Activated naive CD4-positive, alpha-beta T cell treated with anti-CD3 and anti-CD28 coated beads, Interleukin-2, amount 50 U/mL, for 72 hours (primary cell): ENCODE results near the gene FRMD4A. TPM values are rescaled to one million over a fixed set of nuclear protein-coding genes. Genes with fewer than 3 reads are reported as not detected.

Experiments
- ATAC-seq, 2 donors: fragments of 150-1000 bp; cut with Tn5 transposase; 2 replicates each; pipeline ENCODE4 v1.10.0; 2021; ENCODE audit warnings: mild to moderate bottlenecking in 2 of 2, moderate library complexity in 2 of 2
- DNase-seq, 2 donors: peaks; one replicate each; pipeline ENCODE4 v3.0.0; 2021 to 2022; ENCODE audit warnings: low spot score in 2 of 2
- H3K27ac Mint-ChIP-seq, 2 donors: one replicate each; pipeline ENCODE4 v1.8.0; 2022; ENCODE audit warnings: mild to moderate bottlenecking in 2 of 2, mixed read lengths in 2 of 2
- H3K36me3 Mint-ChIP-seq, 2 donors: one replicate each; pipeline ENCODE4 v1.8.0; 2022; ENCODE audit warnings: mixed read lengths in 2 of 2
- H3K9me3 Mint-ChIP-seq, 2 donors: one replicate each; pipeline ENCODE4 v1.8.0; 2022; ENCODE audit warnings: mixed read lengths in 2 of 2
- total RNA-seq, 2 donors: library from RNA; stranded (reverse); gene quantifications; one replicate each; pipeline ENCODE4 v1.2.3, GENCODE V29; 2022

The FRMD4A gene
- total RNA-seq, 2 donors from 2014 or later, result 0.41 to 0.49 TPM

DNA sequence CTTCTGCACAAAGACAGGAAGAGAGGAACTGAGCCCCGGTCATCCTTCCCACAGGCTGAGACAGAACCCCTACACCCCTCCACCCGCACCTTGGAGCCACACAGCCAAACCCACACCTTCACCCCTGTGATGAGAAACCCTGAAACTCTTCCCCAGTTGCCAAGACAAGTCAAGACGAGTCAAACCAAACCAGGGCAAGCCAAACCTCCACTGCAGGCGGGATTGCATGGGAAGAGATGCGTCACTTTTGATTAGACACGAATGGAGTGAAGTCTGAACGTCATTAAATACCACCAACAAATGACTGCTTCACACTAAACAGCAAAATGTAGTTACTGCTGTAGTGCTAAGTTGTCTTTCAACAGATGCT is 670.2 kb downstream of the FRMD4A start:
- DNase-seq (no peak), ATAC-seq (peak; percentile 42 to 64)
- H3K9me3 Mint-ChIP-seq, result no peaks in the 10 kb centered on the region
- H3K27ac Mint-ChIP-seq, result peak overlapping the region in 1 of 2 donors; percentile 68
- H3K36me3 Mint-ChIP-seq, result no peaks in the 10 kb centered on the region

DNA sequence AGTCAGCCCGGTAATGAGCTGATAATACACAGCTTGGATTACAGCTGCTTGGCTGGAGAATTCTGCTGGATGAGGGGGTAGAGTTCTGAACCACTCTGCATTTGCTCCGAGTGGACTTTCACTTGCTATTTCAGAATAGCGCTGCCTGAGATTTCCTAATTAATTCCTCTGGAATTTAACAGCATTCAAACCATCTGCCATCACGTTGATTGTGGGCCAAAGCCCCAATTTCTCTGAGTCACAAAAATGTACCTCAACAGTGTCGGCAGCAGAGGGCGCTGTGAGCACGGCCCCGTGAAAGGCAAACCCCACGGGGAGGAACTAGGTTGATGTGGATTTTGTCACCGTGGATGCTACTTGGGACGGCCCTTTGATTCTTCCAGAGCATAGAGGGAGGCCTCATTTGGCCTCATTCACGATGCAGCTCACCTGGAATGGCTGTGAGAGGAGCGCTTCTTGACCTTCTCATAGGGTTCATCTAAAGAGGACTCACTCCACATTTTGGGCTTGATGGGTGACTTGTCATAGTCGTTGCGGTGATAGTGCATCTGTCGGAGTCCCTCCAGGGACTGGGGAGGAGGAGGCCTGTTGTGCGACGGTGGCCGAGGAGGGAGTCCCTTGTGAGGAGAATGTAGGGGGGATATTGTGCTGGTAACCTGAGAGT is 670.7 kb downstream of the FRMD4A start:
- no peaks in the 10 kb centered on the region for H3K36me3 Mint-ChIP-seq
- peak overlapping the region in 1 of 2 donors; percentile 68 for H3K27ac Mint-ChIP-seq
- H3K9me3 Mint-ChIP-seq, result no peaks in the 10 kb centered on the region
- DNase-seq, result peak in 1 of 2 donors; percentile 75
- peak; percentile 60 to 62 for ATAC-seq

DNA sequence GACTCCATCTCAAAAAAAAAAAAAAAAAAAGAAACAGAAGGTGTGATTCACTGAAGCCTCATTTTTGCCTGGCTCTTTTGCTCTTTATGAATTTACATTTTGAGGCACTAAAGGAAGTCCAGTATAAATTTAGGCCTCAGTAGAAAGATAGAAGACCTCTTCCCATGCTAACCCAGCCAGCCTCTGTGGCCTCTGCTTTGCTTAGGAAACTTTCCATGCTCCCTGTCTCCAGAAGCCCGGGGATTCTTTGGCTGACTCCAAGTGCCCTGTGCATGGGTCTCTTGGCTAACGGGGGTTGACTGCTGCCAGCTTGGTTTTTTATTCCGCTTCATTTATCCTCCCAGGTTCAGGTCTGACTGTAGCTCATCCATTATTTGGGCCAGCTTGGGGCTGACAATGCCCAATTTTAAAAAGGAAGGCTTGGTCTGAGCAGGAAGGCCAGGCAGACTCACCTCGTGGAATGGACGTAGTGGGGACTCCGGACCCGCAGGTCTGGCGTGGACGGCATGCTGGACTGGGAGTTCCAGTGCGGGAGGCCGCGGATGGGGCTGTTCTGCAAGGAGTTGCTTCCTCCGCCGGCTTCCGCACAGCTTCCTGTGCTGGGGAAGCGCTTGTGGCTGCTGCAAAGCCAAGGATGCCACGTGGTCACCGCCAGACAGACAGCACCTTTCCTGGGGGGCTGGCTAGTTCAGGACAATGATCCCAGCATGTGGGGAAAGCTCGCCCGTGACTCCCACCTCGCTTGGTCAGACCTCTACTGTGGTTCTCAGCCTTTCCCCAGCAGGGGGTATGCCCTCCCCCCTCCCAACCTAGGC is 671.6 kb downstream of the FRMD4A start:
- peak; percentile 9 to 33 for ATAC-seq
- no peaks in the 10 kb centered on the region for H3K36me3 Mint-ChIP-seq

DNA sequence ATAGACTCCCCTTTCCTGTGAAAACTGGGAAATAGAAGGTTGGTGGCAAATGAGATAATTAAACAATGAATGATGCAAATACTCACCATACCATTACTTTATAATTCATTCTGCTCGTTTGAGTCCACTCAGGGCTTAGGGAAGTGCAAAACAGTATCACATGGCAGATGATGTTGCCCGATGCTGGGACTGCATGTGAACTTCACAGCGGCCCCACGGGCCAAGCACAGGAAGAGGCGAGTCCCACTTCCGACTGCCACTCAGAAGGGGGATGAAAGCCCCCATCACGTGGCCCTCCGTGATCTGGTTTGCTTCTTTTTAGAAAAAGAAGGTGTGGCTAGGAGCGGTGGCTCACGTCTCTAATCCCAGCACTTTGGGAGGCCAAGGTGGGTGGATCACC is 672.5 kb downstream of the FRMD4A start:
- no peaks in the 10 kb centered on the region for H3K9me3 Mint-ChIP-seq
- ATAC-seq, result no peak
- H3K36me3 Mint-ChIP-seq, result no peaks in the 10 kb centered on the region
- peak overlapping the region in 1 of 2 donors; percentile 22 for H3K27ac Mint-ChIP-seq
- DNase-seq, result no peak

More for the DNA sequence above, 671.6 kb downstream of the FRMD4A start:
- DNase-seq, result no peak
- Mint-ChIP-seq H3K27ac (peak overlapping the region; percentile 29 to 68), H3K9me3 (no peaks in the 10 kb centered on the region)

DNA sequence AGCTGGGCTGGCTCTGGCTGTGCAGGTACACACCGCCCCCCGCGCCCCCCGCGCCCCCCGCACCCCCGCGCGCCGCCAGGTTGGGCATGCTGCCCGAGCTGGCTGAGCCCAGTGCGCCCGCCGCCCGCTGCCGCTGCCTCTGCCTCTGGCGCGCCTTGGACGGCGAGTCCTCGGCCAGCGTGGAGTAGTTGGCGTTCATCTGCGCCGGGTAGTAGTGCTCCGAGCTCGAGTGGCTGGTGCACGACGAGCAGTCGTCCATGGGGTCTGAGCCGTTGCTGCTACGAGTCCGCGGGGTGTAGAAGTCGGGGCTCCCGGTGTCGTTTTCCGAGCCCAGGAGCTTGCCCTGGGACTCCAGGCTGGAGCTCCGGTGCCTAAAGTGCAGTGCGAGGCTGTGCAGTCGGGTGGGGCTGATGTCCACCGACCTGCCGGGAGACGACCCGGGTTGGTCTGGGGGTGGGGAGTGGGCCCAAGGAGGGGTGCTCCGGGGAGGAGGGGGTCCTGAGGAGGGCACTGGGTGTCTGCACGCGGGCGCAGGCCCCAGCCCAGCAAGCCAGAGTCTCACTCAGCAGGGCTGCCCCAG is 673.5 kb downstream of the FRMD4A start:
- DNase-seq (no peak), ATAC-seq (no peak)
- H3K9me3 Mint-ChIP-seq, result no peaks in the 10 kb centered on the region
- H3K36me3 Mint-ChIP-seq, result no peaks in the 10 kb centered on the region
- H3K27ac Mint-ChIP-seq, result no peak overlapping the region

- H3K36me3 Mint-ChIP-seq, result no peaks in the 10 kb centered on the region
- DNase-seq (no peak), ATAC-seq (no peak)
- H3K27ac Mint-ChIP-seq, result no peak overlapping the region
- no peaks in the 10 kb centered on the region for H3K9me3 Mint-ChIP-seq
These were observed 674.2 kb downstream of the FRMD4A start for GRCh38 chr10:13656337-13657100.

- ATAC-seq (no peak), DNase-seq (no peak)
- Mint-ChIP-seq H3K9me3 (no peaks in the 10 kb centered on the region), H3K36me3 (no peaks in the 10 kb centered on the region), H3K27ac (no peak overlapping the region)
These were observed 675.9 kb downstream of the FRMD4A start for GRCh38 chr10:13654846-13655245.

DNA sequence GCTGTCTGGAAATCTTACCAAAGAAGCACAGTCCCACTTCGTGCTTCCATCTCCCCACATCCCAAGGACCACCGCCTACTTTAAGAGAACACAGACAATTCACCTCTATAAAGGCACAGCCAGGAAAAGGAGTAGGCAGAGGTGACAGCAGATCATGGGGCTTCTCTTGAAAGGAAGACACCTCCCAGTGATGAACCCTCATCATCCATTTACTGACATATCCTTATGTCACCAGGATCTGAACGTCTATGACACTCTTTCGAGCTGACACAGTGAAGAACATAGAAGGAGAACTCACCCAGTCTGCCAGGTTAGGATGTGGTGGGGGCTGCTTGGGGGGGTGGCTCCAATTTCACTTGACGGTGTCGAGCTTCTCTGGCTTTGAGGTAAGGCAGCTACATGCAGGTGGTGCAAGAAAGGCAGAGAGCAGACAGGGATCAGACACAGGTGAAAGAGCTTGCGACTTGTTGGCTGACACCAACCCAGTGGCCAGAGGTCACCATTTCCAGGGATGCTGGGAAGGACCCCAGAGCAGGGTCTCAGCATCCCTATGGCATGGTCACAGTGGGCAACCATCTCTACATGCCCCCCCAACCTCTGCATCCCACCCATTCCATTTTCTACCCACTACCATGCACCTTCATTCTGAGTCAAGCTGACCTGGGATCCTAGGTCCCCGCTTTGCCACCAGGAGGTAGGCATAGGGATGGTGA is 676.5 kb downstream of the FRMD4A start:
- no peaks in the 10 kb centered on the region for H3K36me3 Mint-ChIP-seq
- DNase-seq (no peak), ATAC-seq (no peak)
- H3K9me3 Mint-ChIP-seq, result no peaks in the 10 kb centered on the region
- H3K27ac Mint-ChIP-seq, result peak overlapping the region in 1 of 2 donors; percentile 75

DNA sequence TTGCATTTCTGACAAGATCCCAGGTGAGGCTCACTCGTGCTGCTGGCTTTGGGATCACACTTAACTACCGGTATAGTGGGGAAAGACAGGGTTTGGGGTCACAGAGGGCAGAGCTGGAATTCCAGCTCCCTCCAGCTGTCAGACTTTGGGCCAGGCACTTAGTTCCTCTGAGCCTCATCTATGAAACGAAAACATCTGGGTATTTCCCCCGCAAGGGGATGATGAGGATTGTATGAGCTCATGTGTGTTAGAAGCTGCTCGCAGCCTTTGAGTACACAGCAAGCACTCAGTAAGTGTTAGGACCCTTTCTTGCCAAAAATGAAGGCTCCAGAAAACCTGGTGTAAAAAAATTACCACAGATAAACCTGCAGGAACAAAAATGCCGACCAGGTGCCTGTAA is 677.9 kb downstream of the FRMD4A start:
- Mint-ChIP-seq H3K9me3 (no peaks in the 10 kb centered on the region), H3K27ac (peak overlapping the region; percentile 36 to 75), H3K36me3 (peaks cover 0 to 9% of the 10 kb centered on the region in 2 donors)
- DNase-seq (no peak), ATAC-seq (peak in 1 of 2 donors; percentile 44)

DNA sequence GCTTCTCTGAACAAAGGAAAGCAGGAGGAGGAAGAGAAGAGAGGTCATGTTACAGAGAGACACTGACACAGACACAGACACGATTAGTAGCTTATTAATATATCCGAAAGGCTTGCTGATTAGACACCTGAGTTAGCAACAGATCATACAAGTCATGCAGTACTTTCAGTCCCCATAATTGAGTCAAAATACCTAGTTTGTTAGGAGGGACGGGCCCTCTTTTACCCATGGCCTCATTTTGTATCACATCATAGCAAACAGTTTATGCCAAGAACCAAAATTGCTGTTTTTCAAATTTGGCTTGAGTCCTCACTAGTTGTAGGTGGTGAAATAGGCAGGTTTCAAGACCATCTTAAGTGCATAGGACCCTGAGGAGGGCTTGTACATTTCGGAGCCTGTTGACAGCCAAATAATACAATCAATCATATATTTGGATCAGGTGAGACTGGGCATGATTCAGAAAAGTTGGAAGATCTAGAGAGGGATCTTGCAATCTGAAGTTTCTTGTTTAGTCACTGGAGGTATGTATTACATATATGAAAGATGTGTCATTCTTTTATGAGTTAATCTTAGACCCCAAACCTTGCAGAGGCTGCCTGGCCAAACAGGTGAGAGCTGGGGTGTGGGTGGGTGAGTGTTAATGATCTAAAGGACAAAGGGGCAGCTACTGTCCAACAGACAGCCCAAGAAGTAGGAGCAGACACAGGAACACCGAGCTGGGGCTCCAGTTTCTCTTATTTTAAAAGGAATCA is 678.6 kb downstream of the FRMD4A start:
- DNase-seq, result no peak
- peak overlapping the region; percentile 38 to 75 for H3K27ac Mint-ChIP-seq
- H3K36me3 Mint-ChIP-seq, result peaks cover 0 to 9% of the 10 kb centered on the region in 2 donors
- ATAC-seq, result peak; percentile 79 to 87
- H3K9me3 Mint-ChIP-seq, result no peaks in the 10 kb centered on the region

DNA sequence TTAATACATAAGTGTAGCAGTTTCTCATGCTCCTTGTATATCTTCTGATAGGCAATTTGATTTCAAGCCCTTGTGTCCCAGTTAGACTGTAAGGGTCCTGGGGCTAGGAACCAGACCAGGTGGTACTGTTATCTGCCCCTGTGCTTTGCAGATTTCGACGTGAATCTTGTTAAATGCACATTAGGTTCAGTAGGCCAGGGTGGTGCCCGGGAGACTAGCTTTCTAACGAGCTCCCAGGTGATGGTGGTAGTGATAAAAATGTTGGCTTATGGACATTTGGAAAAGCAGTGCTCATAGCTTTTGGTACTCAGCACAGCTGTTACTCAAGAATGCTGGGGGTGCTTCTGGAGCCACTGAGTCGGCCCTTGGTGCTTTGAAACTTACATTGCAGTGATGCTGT is 679.8 kb downstream of the FRMD4A start:
- Mint-ChIP-seq H3K27ac (no peak overlapping the region), H3K9me3 (no peaks in the 10 kb centered on the region), H3K36me3 (peaks cover 5 to 9% of the 10 kb centered on the region in 2 donors)
- no peak for DNase-seq
- no peak for ATAC-seq

DNA sequence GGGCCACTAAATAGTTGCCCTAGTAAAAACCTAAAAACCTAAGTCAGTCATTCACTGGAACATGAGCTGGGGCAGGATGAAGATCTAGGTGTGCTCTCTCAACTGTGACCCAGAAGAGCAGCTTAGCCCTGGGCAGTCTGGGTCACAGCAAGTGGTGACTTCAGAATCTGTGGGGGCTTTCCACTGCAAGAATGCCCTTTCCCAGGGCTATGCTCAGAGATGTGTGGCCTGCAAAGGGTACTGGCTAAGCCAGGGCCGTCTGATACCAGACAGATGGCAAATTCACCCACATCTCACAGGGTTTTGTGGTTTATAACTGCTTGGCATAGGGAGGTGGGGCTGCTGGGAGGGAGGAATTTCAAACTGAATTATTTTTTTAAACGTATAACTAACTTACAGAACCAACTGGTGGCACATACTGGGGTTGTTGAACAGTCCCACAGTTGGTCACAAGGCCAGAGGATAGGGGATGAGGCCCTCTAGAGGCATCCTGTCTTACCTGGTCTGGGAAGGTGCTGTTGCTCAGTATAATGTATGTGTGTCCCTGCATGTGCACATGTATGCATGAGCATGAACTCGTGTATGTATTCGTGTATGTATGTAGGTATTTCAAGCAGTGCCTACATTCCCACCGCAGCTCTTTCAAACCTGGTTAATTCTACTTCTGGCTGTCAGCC is 680.7 kb downstream of the FRMD4A start:
- DNase-seq, result no peak
- Mint-ChIP-seq H3K27ac (no peak overlapping the region), H3K9me3 (no peaks in the 10 kb centered on the region), H3K36me3 (peaks cover 13 to 17% of the 10 kb centered on the region in 2 donors)
- ATAC-seq, result no peak

DNA sequence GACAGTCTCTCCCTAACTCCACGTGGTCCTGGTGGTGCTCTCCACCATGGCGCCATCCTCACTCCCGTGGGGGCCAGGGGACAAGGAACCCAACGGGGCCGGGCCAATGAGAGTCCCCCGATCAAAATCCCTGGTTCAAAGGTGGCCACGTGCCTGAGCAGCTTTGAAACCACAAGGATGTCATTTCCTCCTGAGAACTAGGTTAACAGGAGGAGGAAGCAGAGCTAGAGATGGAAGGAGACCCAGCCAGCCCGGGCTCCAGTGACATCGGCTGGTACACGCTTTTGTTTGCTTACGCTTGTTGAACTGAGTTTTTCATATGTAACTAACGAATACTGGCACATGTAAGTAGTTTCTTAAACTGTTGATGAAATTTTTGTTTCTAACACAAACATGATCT is 682.3 kb downstream of the FRMD4A start:
- H3K9me3 Mint-ChIP-seq, result no peaks in the 10 kb centered on the region
- ATAC-seq (no peak), DNase-seq (no peak)
- H3K36me3 Mint-ChIP-seq, result peaks cover 13 to 22% of the 10 kb centered on the region in 2 donors
- H3K27ac Mint-ChIP-seq, result peak overlapping the region in 1 of 2 donors; percentile 5

DNA sequence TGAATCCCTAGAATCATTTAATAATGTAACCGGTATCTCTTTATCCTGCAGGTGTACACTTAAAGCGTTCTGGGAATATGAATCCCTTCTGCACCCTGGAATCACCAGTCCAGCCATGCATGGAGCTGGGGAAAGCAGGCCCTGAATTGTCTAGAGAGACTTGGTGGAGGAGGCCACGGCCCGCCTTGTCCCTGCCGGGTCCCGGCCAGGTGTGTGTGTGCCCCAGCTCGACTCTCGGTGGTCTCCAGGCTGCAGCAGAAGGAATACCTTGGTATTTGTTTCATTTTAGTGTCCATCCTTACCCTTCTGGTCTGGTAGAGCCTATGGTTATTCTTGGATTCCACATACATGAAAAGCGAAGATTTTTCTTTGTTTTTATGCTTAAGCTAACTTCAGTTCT is 685.9 kb downstream of the FRMD4A start:
- ATAC-seq (no peak), DNase-seq (no peak)
- Mint-ChIP-seq H3K36me3 (peaks cover 45 to 54% of the 10 kb centered on the region in 2 donors), H3K27ac (no peak overlapping the region), H3K9me3 (peaks cover 23 to 28% of the 10 kb centered on the region in 2 donors)

DNA sequence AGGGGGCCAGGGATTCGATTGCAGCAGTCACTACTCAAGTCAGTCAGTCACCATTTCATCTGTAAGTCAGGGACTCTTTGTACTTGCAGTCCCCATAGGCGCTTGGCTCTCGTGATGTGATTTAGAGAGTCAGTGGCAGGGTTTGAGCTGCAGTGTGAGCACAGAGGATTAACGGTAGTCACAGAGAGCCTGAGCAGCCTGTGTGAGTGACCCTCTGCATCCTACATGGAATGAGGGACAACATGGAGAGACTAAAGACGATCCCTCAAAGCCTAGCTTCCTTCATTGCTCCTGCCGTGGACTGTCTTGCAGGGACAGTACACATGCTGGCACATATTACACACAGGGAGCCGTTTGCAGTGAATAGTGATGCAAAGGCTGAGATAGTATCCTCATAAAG is 687.7 kb downstream of the FRMD4A start:
- DNase-seq (no peak), ATAC-seq (no peak)
- H3K9me3 Mint-ChIP-seq, result peaks cover 23 to 28% of the 10 kb centered on the region in 2 donors
- H3K36me3 Mint-ChIP-seq, result peaks cover 55% of the 10 kb centered on the region in 2 donors
- H3K27ac Mint-ChIP-seq, result no peak overlapping the region
